Esophagus squamous epithelium (tissue), 5 donors: ENCODE measurements around the gene DDX54. TPM values are rescaled to one million over a fixed set of nuclear protein-coding genes. Genes with fewer than 3 reads are reported as not detected.

Experiments
- DNase-seq: peaks from one replicate; lab custom pipeline; 2025; lab: John Stamatoyannopoulos, UW
- H3K27ac ChIP-seq, 4 donors: fragments of 200-600 bp; sonication (generic); one replicate each; pipeline ENCODE4 v1.5.1; 2016 to 2019; ENCODE audit warnings: mild to moderate bottlenecking in 1 of 4
- H3K27me3 ChIP-seq, 4 donors: fragments of 200-600 bp; sonication (generic); 1 replicate in 3 of 4; 2 replicates in 1 of 4; pipeline versions ENCODE4 v1.5.1 to v1.6.0; 2017 to 2021; ENCODE audit warnings: antibody characterized with exemption in 1 of 4
- H3K36me3 ChIP-seq, 3 donors: fragments of 200-600 bp; sonication (generic); one replicate each; pipeline ENCODE4 v1.5.1; 2016 to 2019
- H3K4me1 ChIP-seq, 3 donors: fragments of 200-600 bp; sonication (generic); one replicate each; pipeline ENCODE4 v1.5.1; 2017 to 2019
- H3K4me3 ChIP-seq, 4 donors: fragments of 200-600 bp; sonication (generic); 1 replicate in 3 of 4; 2 replicates in 1 of 4; pipeline ENCODE4 v1.5.1; 2016 to 2019; ENCODE audit warnings: mild to moderate bottlenecking in 2 of 4, moderate library complexity in 1 of 4
- H3K9me3 ChIP-seq, 3 donors: fragments of 200-600 bp; sonication (generic); one replicate each; pipeline ENCODE4 v1.5.1; 2016 to 2019
- POLR2A ChIP-seq, 4 donors: fragments of 450-650 bp; IDR thresholded peaks; one replicate each; pipeline ENCODE4 v1.6.1; 2017; ENCODE audit warnings: antibody characterized with exemption in 4 of 4, mild to moderate bottlenecking in 4 of 4, moderate library complexity in 3 of 4
- WGBS, 2 donors: methylation state at CpG; one replicate each; pipeline ENCODE4 v1.1.5; 2018; 5-methylcytosine and 5-hydroxymethylcytosine counted together
- intact Hi-C: fragments of 100-400 bp; cut with DNase I; formaldehyde crosslinking; loops from one replicate; pipeline ENCODE4 v1.15.0; 2022
- total RNA-seq, 4 donors: library from RNA; depleted of rRNA; stranded (reverse); fragments of >200 nt; gene quantifications; one replicate each; pipeline ENCODE4 v1.1.0, GENCODE V29; 2016
- TF ChIP-seq, protein P1 (sequence below), 6 experiments: fragments of 450-650 bp in 4 of 6; fragments of 200-600 bp in 2 of 6; sonication (generic) in 2 of 6; IDR thresholded peaks; one replicate each; pipeline ENCODE4 v1.5.1; 2016 to 2019; ENCODE audit warnings: antibody characterized with exemption in 6 of 6, mild to moderate bottlenecking in 4 of 6, moderate library complexity in 4 of 6
- donor health status: DM: yes; HTN: yes; CAD: no.

The DDX54 gene
- total RNA-seq, 4 donors from 2014 or later: 35.3 to 80.5 (median 65.2) TPM

DNA sequence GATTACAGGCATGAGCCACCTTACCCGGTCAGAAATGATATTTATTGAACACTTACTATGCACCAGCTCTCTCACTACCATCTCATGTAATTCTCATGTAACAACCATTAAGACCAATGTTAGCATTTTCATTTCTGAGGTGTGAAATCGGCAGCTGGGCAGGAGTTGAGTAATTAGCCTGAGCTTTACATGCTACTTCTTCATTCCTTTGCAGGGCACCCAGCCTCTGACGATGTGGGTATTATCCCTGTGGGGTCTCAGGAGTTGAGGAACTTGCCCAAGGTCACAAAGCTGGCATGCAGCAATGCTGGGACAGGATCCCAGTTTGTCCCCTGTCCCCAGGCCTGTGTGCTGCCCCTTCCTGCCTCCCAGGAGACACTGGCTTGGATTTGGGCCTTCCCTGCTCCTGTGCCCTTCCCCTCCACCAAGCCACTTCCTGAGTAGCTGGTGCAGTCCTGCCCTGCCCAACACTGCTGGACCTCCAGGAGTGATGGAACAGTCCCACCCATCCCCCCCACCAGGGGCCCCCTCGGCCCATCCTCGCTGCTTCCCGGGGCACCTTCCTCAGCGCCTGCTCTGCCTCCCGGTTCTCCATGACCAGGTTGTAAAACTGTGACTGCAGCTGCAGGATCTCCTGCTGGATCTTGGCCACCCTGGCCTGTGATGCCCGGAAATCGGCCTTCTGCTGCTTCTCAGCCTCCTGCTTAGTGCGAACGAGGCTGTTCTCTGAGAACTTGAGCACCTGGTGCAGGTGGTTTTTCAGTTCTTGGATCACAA, 14.9 kb upstream of the DDX54 start:
- Histone ChIP-seq H3K9me3 (no peaks in the 10 kb centered on the region), H3K27ac (no peak overlapping the region), H3K4me1 (peaks cover 0 to 22% (median 11%) of the 10 kb centered on the region in 3 donors), H3K36me3 (no peaks in the 10 kb centered on the region), H3K4me3 (no peak overlapping the region), H3K27me3 (no peaks in the 10 kb centered on the region)
- WGBS, 2 donors: 90 to 91% methylated on average over 9 to 10 of the region's 12 CpGs
- TF ChIP-seq, protein P1, sequence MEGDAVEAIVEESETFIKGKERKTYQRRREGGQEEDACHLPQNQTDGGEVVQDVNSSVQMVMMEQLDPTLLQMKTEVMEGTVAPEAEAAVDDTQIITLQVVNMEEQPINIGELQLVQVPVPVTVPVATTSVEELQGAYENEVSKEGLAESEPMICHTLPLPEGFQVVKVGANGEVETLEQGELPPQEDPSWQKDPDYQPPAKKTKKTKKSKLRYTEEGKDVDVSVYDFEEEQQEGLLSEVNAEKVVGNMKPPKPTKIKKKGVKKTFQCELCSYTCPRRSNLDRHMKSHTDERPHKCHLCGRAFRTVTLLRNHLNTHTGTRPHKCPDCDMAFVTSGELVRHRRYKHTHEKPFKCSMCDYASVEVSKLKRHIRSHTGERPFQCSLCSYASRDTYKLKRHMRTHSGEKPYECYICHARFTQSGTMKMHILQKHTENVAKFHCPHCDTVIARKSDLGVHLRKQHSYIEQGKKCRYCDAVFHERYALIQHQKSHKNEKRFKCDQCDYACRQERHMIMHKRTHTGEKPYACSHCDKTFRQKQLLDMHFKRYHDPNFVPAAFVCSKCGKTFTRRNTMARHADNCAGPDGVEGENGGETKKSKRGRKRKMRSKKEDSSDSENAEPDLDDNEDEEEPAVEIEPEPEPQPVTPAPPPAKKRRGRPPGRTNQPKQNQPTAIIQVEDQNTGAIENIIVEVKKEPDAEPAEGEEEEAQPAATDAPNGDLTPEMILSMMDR (IDR thresholded peaks at IDR 0.05): no peak
- intact Hi-C loops: loop anchor here (10.0 kb wide), 1 partner anchor 225 kb away; the partner anchor contains the start of gene SDSL
- DNase-seq: no peak

DNA sequence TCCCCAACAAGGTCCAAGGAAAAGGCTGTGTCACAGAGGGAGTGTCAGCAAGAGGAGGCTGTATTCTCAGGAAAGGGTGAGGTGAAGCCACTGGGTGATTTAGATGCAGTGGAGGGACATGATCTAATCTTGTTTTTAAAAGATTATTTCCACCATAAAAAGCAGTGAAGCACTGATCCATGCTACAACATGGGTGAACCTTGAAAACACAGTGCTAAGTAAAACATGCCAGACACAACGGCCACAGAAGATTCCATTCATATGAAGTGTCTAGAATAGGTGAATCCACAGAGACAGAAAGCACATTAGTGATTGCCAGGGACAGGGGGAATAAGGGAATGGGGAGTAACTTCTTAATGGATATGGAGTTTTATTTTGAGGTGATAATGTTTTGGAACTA, 13.0 kb upstream of the DDX54 start:
- intact Hi-C loops: no loop called here
- 42 to 59% methylated on average over 1 of the region's 1 CpG for WGBS, 2 donors
- H3K4me1 ChIP-seq: peaks cover 0 to 20% (median 10%) of the 10 kb centered on the region in 3 donors

DNA sequence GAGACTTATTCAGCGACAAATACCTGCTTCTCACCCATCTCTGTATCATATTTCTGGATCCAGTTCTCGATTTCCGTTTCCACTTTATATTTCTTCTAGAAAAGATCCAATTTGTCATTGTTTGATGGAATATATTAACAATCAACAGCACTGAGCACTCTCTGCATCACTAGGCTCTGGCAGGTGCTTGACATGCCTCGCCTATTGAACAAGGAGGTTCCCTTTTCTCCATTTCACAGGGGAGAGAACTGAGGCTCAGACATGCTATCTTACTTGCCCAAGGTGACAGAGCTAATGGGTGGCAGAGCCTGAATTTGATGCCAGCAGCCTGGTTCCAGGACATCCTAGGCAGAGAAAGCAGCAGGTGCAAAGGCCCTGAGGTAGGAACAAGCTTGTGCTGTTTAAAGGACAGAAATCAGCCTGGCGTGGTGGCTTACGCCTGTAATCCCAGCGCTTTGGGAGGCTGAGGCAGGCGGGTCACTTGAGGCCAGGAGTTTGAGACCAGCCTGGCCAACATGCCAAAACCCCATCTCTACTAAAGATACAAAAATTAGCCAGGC, 12.3 kb upstream of the DDX54 start:
- Histone ChIP-seq H3K4me1 (peaks cover 0 to 24% (median 11%) of the 10 kb centered on the region in 3 donors), H3K9me3 (no peaks in the 10 kb centered on the region), H3K36me3 (peaks cover 0 to 5% (median 0%) of the 10 kb centered on the region in 3 donors), H3K27ac (no peak overlapping the region), H3K27me3 (no peaks in the 10 kb centered on the region), H3K4me3 (no peak overlapping the region)
- intact Hi-C loops: no loop called here
- no peak for TF ChIP-seq POLR2A (IDR thresholded peaks at IDR 0.05)
- no peak for DNase-seq
- whole genome bisulfite sequencing, 2 donors: 89 to 90% methylated on average over 4 to 8 of the region's 8 CpGs

More for the DNA sequence above, 13.0 kb upstream of the DDX54 start:
- TF ChIP-seq POLR2A (IDR thresholded peaks at IDR 0.05): no peak
- TF ChIP-seq, protein P1 (IDR thresholded peaks at IDR 0.05): no peak
- Histone ChIP-seq H3K9me3 (no peaks in the 10 kb centered on the region), H3K27me3 (no peaks in the 10 kb centered on the region), H3K27ac (no peak overlapping the region), H3K4me3 (no peak overlapping the region), H3K36me3 (no peaks in the 10 kb centered on the region)
- no peak for DNase-seq

DNA sequence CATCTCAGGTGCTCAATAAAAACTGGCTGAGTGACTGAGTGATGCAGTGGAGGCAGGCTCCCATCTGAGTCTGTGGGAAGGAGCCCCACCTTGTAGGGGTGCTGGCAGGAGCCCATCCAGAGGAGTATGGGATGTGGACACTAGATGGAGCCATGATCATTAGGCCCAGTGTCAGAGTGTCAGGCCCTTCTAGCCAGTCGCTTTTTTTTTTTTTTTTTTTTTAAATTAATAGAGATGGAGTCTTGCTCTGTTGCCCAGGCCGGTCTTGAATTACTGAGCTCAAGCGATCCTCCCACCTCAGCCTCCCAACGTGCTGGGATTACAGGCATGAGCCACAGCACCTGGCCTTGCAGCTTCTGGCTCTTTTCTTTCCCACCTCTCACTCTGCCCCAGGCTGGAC, 11.7 kb upstream of the DDX54 start:
- intact Hi-C loops: no loop called here
- Histone ChIP-seq H3K36me3 (peaks cover 2 to 11% (median 3%) of the 10 kb centered on the region in 3 donors), H3K27me3 (no peaks in the 10 kb centered on the region), H3K4me3 (no peak overlapping the region), H3K27ac (no peak overlapping the region), H3K4me1 (peaks cover 0 to 24% (median 11%) of the 10 kb centered on the region in 3 donors), H3K9me3 (no peaks in the 10 kb centered on the region)
- no peak for DNase-seq
- TF ChIP-seq, protein P1 (IDR thresholded peaks at IDR 0.05): peak; percentile 25 to 67 (median 43)
- no peak for TF ChIP-seq POLR2A (IDR thresholded peaks at IDR 0.05)
- 2 to 9% methylated on average over 4 of the region's 4 CpGs for WGBS, 2 donors

DNA sequence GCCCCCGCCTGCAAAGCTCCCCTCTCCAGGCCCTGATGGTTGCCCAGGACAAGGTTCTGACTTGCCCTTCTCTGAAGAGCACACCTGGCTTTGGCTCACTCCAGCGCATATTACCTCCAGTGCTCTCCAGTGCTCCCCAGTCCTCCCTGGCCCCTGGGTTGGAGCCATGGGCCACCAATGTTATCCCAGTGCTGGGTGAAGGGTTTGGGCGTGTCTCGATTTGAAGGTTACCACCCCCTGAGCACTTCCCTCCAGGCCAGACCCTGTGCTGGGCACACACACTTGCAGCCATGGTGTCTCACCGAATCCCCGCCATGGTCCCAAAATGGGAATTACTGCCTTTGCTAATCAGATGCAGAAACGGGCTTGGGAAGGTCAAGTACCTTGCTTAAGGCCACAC, 11.3 kb upstream of the DDX54 start:
- no peaks in the 10 kb centered on the region for H3K9me3 ChIP-seq
- H3K36me3 ChIP-seq: peaks cover 6 to 16% (median 7%) of the 10 kb centered on the region in 3 donors
- no peak overlapping the region for H3K4me3 ChIP-seq
- no peaks in the 10 kb centered on the region for H3K27me3 ChIP-seq
- intact Hi-C loops: no loop called here
- peaks cover 0 to 24% (median 11%) of the 10 kb centered on the region in 3 donors for H3K4me1 ChIP-seq
- no peak for DNase-seq
- TF ChIP-seq POLR2A (IDR thresholded peaks at IDR 0.05): no peak
- TF ChIP-seq, protein P1 (IDR thresholded peaks at IDR 0.05): no peak
- 14 to 56% methylated on average over 1 to 3 of the region's 7 CpGs for WGBS, 2 donors
- no peak overlapping the region for H3K27ac ChIP-seq
